ENCODE data around the gene SCAMP3. TPM values are rescaled to one million over a fixed set of nuclear protein-coding genes. Genes with fewer than 3 reads are reported as not detected.
A peak's percentile ranks its signal among the peaks of the same experiment; 100 is the strongest.
"Not testable (repeated sequence)": the region's sequence is repeated elsewhere in the genome, so short reads cannot be mapped to it uniquely, and the experiment has no call there.

Gene SCAMP3
- total RNA-seq, 1 donor from 2014 or later: 68.9 TPM

- Mint-ChIP-seq H3K27me3 (ENCODE audit: low read depth) (no peaks in the 10 kb centered on the region), H3K9me3 (no peaks in the 10 kb centered on the region), H3K27ac (ENCODE audit: unreplicated experiment) (peak overlapping the region; percentile 59), H3K4me1 (peaks cover 19% of the 10 kb centered on the region), H3K4me3 (peak overlapping the region; percentile 44), H3K36me3 (ENCODE audit: low read depth) (peaks cover 5% of the 10 kb centered on the region)
- TF ChIP-seq CTCF (conservative IDR thresholded peaks at IDR 0.05): no peak
- DNase-seq (ENCODE audit: low read depth, low spot score): no peak
These were observed 43.1 kb downstream of the SCAMP3 start for GRCh38 chr1:155218854-155219591.

- not testable (repeated sequence) for H3K27ac Mint-ChIP-seq (ENCODE audit: unreplicated experiment); H3K27me3 Mint-ChIP-seq (ENCODE audit: low read depth); H3K9me3 Mint-ChIP-seq; DNase-seq (ENCODE audit: low read depth, low spot score); H3K36me3 Mint-ChIP-seq (ENCODE audit: low read depth)
- Mint-ChIP-seq H3K4me3 (peak overlapping the region; percentile 47), H3K4me1 (peaks cover 23% of the 10 kb centered on the region)
These were observed 47.5 kb downstream of the SCAMP3 start for GRCh38 chr1:155214702-155215101.

- H3K9me3 Mint-ChIP-seq; H3K27ac Mint-ChIP-seq (ENCODE audit: unreplicated experiment); DNase-seq (ENCODE audit: low read depth, low spot score): not testable (repeated sequence)
- peaks cover 28% of the 10 kb centered on the region for H3K27me3 Mint-ChIP-seq (ENCODE audit: low read depth)
- H3K4me1 Mint-ChIP-seq: peaks cover 32% of the 10 kb centered on the region
- H3K4me3 Mint-ChIP-seq: peak overlapping the region; percentile 94
- H3K36me3 Mint-ChIP-seq (ENCODE audit: low read depth): peaks cover 11% of the 10 kb centered on the region
These were observed 50.1 kb downstream of the SCAMP3 start for GRCh38 chr1:155212051-155212440.

GRCh38 chr1:155211381-155212050 lies 50.6 kb downstream of the SCAMP3 start:
- H3K27me3 Mint-ChIP-seq (ENCODE audit: low read depth): peaks cover 32% of the 10 kb centered on the region
- H3K4me3 Mint-ChIP-seq: peak overlapping the region; percentile 94
- DNase-seq (ENCODE audit: low read depth, low spot score); H3K9me3 Mint-ChIP-seq: not testable (repeated sequence)
- peak overlapping the region; percentile 71 for H3K27ac Mint-ChIP-seq (ENCODE audit: unreplicated experiment)
- H3K4me1 Mint-ChIP-seq: peaks cover 37% of the 10 kb centered on the region
- peaks cover 14% of the 10 kb centered on the region for H3K36me3 Mint-ChIP-seq (ENCODE audit: low read depth)

- no peak for TF ChIP-seq CTCF (conservative IDR thresholded peaks at IDR 0.05)
- Mint-ChIP-seq H3K4me1 (peaks cover 44% of the 10 kb centered on the region), H3K9me3 (no peaks in the 10 kb centered on the region), H3K36me3 (ENCODE audit: low read depth) (peaks cover 14% of the 10 kb centered on the region), H3K27me3 (ENCODE audit: low read depth) (peaks cover 37% of the 10 kb centered on the region), H3K4me3 (peak overlapping the region; percentile 94), H3K27ac (ENCODE audit: unreplicated experiment) (peak overlapping the region; percentile 22)
- DNase-seq (ENCODE audit: low read depth, low spot score): no peak
These were observed 51.7 kb downstream of the SCAMP3 start for GRCh38 chr1:155210314-155211104.

GRCh38 chr1:155209312-155209721 lies 52.8 kb downstream of the SCAMP3 start:
- DNase-seq (ENCODE audit: low read depth, low spot score): no peak
- Mint-ChIP-seq H3K27ac (ENCODE audit: unreplicated experiment) (peak overlapping the region; percentile 95), H3K27me3 (ENCODE audit: low read depth) (peaks cover 44% of the 10 kb centered on the region), H3K9me3 (no peaks in the 10 kb centered on the region), H3K36me3 (ENCODE audit: low read depth) (peaks cover 10% of the 10 kb centered on the region), H3K4me1 (peaks cover 44% of the 10 kb centered on the region), H3K4me3 (peak overlapping the region; percentile 94)
- TF ChIP-seq CTCF (conservative IDR thresholded peaks at IDR 0.05): no peak

Measured in neural crest cell (in vitro differentiated cells).